GM18907 (cell line): Measurements from ENCODE around the gene LSM14A.
"Not testable (repeated sequence)": the region's sequence is repeated elsewhere in the genome, so short reads cannot be mapped to it uniquely, and the experiment has no call there.

Experiments
- ATAC-seq: cut with Tn5 transposase; IDR thresholded peaks from one replicate; pipeline ENCODE4 v1.9.1; 2021; ENCODE audit warnings: mild to moderate bottlenecking, moderate library complexity; ENCODE audit not compliant: unreplicated experiment

The LSM14A gene

DNA sequence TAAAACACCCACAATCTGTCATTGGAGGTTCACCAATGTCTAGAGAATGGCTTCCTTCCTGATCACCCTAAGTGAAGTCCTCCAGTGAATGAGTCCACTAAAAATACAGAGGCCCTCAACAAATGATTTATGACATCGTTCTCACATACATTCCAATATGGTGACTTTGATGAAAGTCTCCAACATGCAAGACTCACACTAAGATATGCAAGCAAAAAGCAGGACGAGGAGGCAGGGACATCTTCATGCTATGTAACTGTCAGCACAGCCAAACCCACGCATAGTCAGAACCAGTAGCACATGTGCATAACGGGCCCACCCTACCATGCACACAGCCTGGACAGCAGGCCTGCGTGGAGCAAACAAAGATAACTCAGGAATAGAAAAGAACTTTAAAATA is 16.6 kb upstream of the LSM14A start:
- no peak for ATAC-seq

DNA sequence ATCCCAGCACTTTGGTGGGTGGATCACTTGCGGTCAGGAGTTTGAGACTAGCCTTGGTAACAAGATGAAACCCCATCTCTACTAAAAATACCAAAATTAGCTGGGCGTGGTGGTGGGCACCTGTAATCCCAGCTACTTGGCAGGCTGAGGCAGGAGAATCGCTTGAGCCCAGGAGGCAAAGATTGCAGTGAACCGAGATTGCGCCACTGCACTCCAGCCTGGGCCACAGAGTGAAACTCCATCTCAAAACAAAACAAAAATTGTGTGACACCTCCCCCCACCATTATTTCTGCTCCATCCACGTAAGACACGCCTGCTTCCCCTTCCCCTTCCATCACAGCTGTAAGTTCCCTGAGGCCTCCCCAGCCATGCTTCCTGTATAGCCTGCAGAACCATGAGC is 13.3 kb upstream of the LSM14A start:
- ATAC-seq = not testable (repeated sequence)

GRCh38 chr19:34159541-34159940 is 12.8 kb upstream of the LSM14A start:
- ATAC-seq = not testable (repeated sequence)

DNA sequence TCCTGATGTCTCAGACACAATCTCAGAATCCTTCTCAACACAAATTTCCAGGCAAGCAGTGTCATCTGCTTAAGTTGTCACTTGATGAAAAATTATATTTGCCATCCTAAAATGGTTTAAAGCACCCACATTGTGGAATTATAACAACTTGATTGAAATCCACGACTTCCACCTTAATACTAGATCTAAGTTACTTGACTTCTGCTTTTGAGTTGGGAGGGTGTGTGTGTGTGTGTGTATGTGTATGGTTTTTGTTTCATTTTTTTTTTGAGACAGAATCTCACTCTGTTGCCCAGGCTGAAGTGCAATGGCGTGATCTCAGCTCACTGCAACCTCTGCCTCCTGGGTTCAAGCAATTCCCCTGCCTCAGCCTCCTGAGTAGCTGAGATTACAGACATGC is 10.4 kb upstream of the LSM14A start:
- ATAC-seq = not testable (repeated sequence)

DNA sequence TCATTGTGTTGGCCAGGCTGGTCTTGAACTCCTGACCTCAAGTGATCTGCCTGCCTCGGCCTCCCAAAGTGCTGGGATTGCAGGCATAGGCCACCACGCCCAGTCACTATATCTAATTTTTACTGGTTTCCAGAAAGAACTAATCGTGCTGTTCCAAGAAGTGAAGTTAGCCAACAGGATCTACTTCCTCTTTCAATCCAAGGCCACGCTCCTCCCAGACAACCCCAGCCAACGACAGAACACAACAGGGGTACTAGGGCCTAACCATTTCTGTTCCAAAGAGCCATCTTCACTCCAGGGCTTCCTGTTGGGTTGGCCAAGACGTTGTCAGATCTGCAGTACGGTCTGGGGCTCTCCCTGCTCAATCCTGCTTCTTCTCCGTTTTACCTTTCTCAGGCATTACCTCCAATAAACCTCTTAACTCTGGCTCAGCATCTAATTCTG is 7.0 kb upstream of the LSM14A start:
- ATAC-seq = no peak

DNA sequence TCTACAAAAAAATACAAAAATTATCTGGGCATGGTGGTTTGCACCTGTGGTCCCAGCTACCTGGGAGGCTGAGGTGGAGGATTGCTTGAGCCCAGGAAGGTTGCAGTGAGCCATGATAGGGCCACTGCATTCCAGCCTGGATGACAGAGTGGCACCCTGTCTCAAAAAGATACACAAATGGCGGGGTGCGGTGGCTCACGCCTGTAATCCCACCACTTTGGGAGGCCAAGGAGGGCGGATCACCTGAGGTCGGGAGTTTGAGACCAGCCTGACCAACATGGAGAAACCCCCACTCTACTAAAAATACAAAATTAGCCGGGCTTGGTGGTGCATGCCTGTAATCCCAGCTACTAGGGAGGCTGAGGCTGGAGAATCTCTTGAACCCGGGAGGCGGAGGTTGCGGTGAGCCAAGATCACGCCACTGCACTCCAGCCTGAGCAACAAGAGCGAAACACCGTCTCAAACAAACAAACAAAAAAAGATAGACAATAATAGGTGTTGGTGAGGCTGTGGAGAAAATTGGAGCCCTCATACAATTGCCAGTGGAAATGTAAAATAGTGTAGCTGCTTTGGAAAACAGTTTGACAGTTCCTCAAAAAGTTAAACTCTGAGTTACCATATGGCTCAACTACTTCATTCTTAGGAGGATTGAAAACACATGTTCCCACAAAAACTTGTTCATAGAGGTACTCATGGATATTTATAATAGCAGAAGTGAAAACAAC is 2.7 kb upstream of the LSM14A start:
- ATAC-seq = not testable (repeated sequence)

GRCh38 chr19:34171539-34171876 is 796 bp upstream of the LSM14A start:
- ATAC-seq = peak; percentile 15

DNA sequence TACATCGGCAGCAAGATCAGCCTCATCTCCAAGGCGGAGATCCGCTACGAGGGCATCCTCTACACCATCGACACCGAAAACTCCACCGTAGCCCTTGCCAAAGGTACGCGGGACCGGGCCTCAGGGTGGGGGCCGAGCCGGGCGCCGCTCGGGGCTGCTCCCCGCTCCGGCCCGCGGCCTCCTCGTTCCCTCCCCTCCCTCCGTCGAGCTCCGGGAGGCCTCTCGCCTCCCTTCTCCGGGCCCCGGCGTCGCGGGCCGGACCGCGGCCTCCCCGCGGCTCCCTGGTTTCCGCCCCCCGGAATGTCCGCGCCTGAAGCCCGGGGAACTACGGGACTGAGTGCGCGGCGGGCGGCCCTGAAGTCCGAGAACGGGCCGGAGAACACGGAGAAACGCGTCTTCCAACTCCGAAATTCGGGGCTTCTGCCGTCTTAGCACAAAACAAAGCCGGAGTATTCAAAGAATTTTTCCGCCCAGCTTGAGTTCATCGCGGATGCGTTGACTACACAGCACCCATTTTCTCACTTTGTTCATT is 423 bp downstream of the LSM14A start:
- ATAC-seq = peak; percentile 41

DNA sequence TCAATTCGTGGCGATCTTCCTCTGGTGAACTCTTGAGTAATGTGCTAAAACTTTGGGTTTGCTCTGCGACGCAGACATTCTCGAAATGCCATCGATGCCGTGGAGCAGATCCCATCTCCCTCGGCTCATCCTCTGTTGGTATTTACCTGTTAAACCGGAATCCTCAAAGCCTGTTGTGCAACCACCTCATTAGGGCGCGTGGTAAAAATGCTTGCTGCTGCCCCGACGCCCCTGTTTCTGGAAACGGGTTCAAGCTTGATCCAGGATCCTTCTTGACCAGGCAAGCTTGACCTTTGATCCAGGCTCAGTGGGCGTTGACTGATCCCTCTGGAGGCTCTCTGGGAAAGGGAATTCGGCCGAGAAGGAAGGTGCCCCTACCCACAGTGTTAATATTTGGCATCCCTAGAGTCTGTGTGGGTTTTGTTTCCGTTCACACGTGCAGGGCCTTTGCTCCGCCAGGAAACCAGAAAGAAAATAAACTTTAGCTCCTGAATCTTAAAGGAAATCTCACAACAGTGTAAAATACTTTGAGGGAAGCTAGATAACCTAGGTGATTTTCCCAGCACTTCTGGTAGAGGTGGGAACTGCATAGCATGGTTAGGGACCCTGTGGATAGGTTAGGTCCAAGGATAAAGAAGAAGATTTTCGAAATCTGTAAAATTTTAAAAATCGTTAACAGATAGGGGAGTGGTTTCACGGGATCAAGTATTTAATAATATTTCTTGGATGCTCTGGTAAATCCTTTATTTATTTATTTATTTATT is 1.1 kb downstream of the LSM14A start:
- ATAC-seq = no peak

DNA sequence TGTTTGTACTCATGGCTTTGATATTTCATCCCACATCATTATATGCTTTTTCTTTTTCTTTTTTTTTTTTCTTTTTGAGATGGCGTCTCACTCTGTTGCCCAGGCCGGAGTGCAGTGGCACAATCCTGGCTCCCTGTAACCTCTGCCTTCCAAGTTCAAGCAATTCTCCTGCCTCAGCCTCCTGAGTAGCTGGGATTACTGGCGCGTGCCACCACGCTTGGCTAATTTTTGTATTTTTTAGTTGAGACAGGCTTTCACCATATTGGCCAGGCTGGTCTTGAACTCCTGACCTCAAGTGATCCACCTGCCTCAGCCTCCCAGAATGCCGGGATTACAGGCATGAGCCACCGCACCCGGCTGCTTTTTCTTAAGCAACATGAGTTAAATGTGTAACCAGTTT is 2.9 kb downstream of the LSM14A start:
- not testable (repeated sequence) for ATAC-seq

DNA sequence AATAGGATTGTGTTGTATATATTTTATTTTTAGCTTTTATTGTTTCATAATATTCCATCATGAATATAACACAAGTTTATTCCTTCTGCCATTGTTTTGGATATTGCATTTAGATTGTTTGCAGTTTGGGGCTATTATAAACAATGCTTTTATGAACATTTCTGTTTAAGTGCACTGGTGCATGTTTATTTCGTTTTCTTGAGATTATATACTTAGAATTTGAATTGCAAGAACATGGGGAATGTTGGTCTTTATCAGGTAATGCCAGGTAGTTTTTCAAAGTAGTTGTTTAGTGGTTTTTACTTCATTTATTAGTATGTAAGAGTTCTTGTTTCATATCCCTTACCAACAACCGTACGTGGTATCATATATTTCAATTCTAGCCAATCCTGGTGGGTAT is 4.3 kb downstream of the LSM14A start:
- no peak for ATAC-seq

GRCh38 chr19:34178274-34178610 is 5.9 kb downstream of the LSM14A start:
- ATAC-seq = no peak

GRCh38 chr19:34179066-34179465 is 6.8 kb downstream of the LSM14A start:
- ATAC-seq = no peak

GRCh38 chr19:34180273-34180672 is 8.0 kb downstream of the LSM14A start:
- ATAC-seq = no peak

GRCh38 chr19:34180709-34181108 is 8.4 kb downstream of the LSM14A start:
- no peak for ATAC-seq

- no peak for ATAC-seq
Observed at GRCh38 chr19:34181111-34181864, 9.0 kb downstream of the LSM14A start.

- ATAC-seq = no peak
Observed at GRCh38 chr19:34182125-34182524, 9.8 kb downstream of the LSM14A start.

GRCh38 chr19:34184880-34185491 is 12.7 kb downstream of the LSM14A start:
- ATAC-seq = no peak

DNA sequence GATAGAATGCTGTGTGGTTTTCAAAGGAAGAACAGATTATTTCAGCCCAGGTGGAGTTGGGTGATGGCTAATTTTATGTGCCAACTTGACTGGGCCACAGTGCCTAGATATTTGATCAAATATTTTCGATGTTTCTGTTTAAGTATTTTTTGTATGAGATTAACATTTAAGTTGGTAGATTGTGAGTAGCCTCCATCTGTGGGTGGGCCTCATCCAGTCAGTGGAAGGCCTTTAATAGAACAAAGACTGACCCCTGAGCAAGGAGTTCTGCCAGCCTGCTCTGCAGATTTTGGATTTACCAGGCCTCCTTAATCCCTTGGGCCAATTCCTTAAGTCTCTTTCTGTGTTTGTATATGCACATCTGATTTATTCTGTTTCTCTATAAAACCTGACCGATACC is 13.9 kb downstream of the LSM14A start:
- ATAC-seq = no peak

DNA sequence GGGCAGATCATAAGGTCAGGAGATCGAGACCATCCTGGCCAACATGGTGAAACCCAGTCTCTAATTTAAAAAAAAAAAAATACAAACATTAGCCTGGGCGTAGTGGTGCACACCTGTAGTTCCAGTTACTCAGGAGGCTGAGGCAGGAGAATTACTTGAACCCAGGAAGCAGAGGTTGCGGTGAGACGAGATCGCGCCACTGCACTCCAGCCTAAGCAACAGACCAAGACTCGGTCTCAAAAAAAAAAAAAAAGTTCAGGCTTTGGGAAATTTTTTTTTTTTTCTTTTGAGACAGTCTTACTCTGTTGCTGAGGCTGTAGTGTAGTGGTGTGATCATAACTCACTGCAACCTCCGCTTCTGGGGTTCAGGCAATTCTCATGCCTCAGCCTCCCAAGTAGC is 14.7 kb downstream of the LSM14A start:
- no peak for ATAC-seq

DNA sequence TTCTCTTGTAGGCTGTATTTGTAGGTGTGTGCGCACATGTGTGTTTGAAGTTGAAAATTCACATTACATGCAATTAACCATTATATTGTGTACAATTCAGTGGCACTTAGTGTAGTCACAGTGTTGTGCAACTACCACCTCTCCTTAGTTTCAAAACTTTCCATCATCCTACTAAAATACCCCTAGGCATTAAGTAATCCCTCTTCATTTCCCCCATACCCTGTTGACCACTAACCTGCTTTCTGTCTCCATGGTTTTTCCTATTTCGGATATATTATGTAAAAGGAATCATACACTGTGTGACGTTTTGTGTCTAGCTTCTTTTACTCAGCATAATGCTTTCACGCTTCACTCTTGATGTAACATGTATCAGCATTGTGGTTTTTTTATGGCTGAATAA is 16.1 kb downstream of the LSM14A start:
- no peak for ATAC-seq
